HL-60 (cell line): ENCODE data around the gene MYH14.

ENCODE experiments used
- DNase-seq, 2 experiments: peaks; one replicate each; pipeline ENCODE4 v3.0.0-alpha.2; 2010 to 2020; ENCODE audit warnings: low read depth in 1 of 2, low spot score in 1 of 2
- H3K27ac ChIP-seq: fragments of 250-450 bp; sonication (Bioruptor Pico); replicated peaks from 2 replicates; pipeline ENCODE4 v1.5.1; 2020; ENCODE audit warnings: mild to moderate bottlenecking, moderate library complexity
- H3K27me3 ChIP-seq: fragments of 250-450 bp; sonication (Bioruptor Pico); 2 replicates; pipeline ENCODE4 v1.5.1; 2021; ENCODE audit warnings: mild to moderate bottlenecking, moderate library complexity; ENCODE audit not compliant: insufficient read depth, poor library complexity, severe bottlenecking
- H3K4me3 ChIP-seq: replicated peaks from 2 replicates; pipeline ENCODE4 v1.5.1; 2011; ENCODE audit warnings: mild to moderate bottlenecking, control low read depth, low read length; ENCODE audit not compliant: insufficient read depth
- CTCF ChIP-seq: IDR thresholded peaks from one replicate; pipeline ENCODE4 v1.5.1; 2011; ENCODE audit warnings: low read length, control low read depth, inconsistent platforms; ENCODE audit not compliant: insufficient read depth
- GABPA ChIP-seq: IDR thresholded peaks from 2 replicates; pipeline ENCODE4 v1.6.1; 2012; ENCODE audit warnings: low read depth
- POLR2AphosphoS5 ChIP-seq: IDR thresholded peaks from 2 replicates; pipeline ENCODE4 v1.6.1; 2012; ENCODE audit warnings: low read depth
- REST ChIP-seq: IDR thresholded peaks from 2 replicates; pipeline ENCODE4 v1.6.1; 2012; ENCODE audit warnings: low read depth; ENCODE audit not compliant: insufficient replicate concordance
- SPI1 ChIP-seq: IDR thresholded peaks from 2 replicates; pipeline ENCODE4 v1.6.1; 2012; ENCODE audit warnings: low read depth, mild to moderate bottlenecking, borderline replicate concordance

Gene MYH14

GRCh38 chr19:50252111-50252886 is 48.9 kb downstream of the MYH14 start:
- no peaks in the 10 kb centered on the region for H3K27me3 ChIP-seq
- no peak overlapping the region for H3K4me3 ChIP-seq
- no peak overlapping the region for H3K27ac ChIP-seq
- TF ChIP-seq POLR2AphosphoS5, result no peak
- peak; percentile 73 for TF ChIP-seq CTCF
- DNase-seq, result peak in 1 of 2 experiments; percentile 10

GRCh38 chr19:50252887-50253268 is 49.5 kb downstream of the MYH14 start:
- H3K27me3 ChIP-seq, result no peaks in the 10 kb centered on the region
- no peak overlapping the region for H3K27ac ChIP-seq
- DNase-seq, result no peak
- no peak for TF ChIP-seq GABPA
- no peak for TF ChIP-seq SPI1
- no peak for TF ChIP-seq REST
- no peak for TF ChIP-seq CTCF
- no peak for TF ChIP-seq POLR2AphosphoS5
- H3K4me3 ChIP-seq, result no peak overlapping the region

GRCh38 chr19:50255115-50255514 is 51.7 kb downstream of the MYH14 start:
- DNase-seq, result no peak
- no peak overlapping the region for H3K27ac ChIP-seq
- H3K27me3 ChIP-seq, result no peaks in the 10 kb centered on the region
- no peak for TF ChIP-seq CTCF
- TF ChIP-seq POLR2AphosphoS5, result no peak
- TF ChIP-seq GABPA, result no peak
- no peak for TF ChIP-seq REST
- no peak for TF ChIP-seq SPI1
- H3K4me3 ChIP-seq, result no peak overlapping the region

- no peak overlapping the region for H3K27ac ChIP-seq
- DNase-seq, result no peak
- H3K4me3 ChIP-seq, result no peak overlapping the region
- TF ChIP-seq POLR2AphosphoS5 (no peak), SPI1 (no peak), REST (no peak), CTCF (no peak), GABPA (no peak)
- H3K27me3 ChIP-seq, result no peaks in the 10 kb centered on the region
These were observed 53.7 kb downstream of the MYH14 start for GRCh38 chr19:50257141-50257540.
